Ovary (tissue), 3 donors: ENCODE results near the gene DOK3.

Experiments used
- EP300 ChIP-seq: sonication (generic); formaldehyde crosslinking; IDR thresholded peaks from one replicate; pipeline ENCODE4 v1.6.1; 2017; ENCODE audit warnings: antibody characterized with exemption
- POLR2A ChIP-seq: fragments of 450-650 bp; IDR thresholded peaks from one replicate; pipeline ENCODE4 v1.6.1; 2017; ENCODE audit warnings: antibody characterized with exemption, mild to moderate bottlenecking, moderate library complexity
- TF ChIP-seq, protein P1 (sequence below), 3 donors: fragments of 450-650 bp in 2 of 3; fragments of 200-600 bp in 1 of 3; IDR thresholded peaks; one replicate each; pipeline versions ENCODE4 v1.5.1 to v1.8.0; 2016 to 2022; ENCODE audit warnings: antibody characterized with exemption in 3 of 3, mild to moderate bottlenecking in 1 of 3
- donor health status: DM: no; HTN: no; CAD: no.

DNA sequence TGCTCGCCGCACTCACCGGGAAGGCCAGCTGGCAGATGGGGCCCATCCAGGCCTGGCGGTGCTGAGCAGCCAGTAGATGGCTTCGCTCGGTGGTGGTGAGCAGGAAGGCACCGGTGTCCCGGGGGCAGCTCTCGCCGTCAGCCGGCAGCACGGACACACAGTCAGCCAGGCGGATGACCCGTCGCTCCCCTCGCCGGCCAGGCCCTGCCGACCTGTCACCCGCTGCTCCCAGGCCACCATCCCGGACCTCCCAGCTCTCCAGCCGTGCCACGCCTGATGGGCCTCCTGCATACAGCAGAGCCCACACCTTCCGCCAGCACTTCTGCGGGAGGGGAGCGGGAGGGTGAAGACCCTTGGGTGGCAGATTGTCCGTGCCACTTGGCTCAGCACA lies 1.4 kb downstream of the DOK3 start:
- TF ChIP-seq, protein P1, sequence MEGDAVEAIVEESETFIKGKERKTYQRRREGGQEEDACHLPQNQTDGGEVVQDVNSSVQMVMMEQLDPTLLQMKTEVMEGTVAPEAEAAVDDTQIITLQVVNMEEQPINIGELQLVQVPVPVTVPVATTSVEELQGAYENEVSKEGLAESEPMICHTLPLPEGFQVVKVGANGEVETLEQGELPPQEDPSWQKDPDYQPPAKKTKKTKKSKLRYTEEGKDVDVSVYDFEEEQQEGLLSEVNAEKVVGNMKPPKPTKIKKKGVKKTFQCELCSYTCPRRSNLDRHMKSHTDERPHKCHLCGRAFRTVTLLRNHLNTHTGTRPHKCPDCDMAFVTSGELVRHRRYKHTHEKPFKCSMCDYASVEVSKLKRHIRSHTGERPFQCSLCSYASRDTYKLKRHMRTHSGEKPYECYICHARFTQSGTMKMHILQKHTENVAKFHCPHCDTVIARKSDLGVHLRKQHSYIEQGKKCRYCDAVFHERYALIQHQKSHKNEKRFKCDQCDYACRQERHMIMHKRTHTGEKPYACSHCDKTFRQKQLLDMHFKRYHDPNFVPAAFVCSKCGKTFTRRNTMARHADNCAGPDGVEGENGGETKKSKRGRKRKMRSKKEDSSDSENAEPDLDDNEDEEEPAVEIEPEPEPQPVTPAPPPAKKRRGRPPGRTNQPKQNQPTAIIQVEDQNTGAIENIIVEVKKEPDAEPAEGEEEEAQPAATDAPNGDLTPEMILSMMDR (IDR thresholded peaks at IDR 0.05): no peak
- TF ChIP-seq POLR2A: no peak
- TF ChIP-seq EP300: no peak
